Measurements from ENCODE around the gene HIPK2. TPM values are rescaled to one million over a fixed set of nuclear protein-coding genes. Genes with fewer than 3 reads are reported as not detected.

HIPK2 gene
- polyA plus RNA-seq, 1 donor (not counting 4 experiments of a cell fraction or from before 2014, with no cell fraction given): 5.8 TPM

GRCh38 chr7:139738101-139738489 lies 39.7 kb downstream of the HIPK2 start:
- dilution Hi-C loops (cut with MboI; ENCODE audit: extremely low pct_ligation_motif_present, low sequenced_read_pairs): no loop called here
- H4K20me1 ChIP-seq (ENCODE audit: control insufficient read depth, extremely low read depth, insufficient read depth, low read length): peaks cover 2% of the 10 kb centered on the region
- peaks cover 2% of the 10 kb centered on the region for H3K9me3 ChIP-seq (ENCODE audit: control insufficient read depth, low read depth, low read length)
- no peak overlapping the region for H3K4me3 ChIP-seq (ENCODE audit: control insufficient read depth in 2 of 3, extremely low read depth in 1 of 3, insufficient read depth in 2 of 3, low read depth in 1 of 3, low read length in 3 of 3)
- peaks cover 31% of the 10 kb centered on the region for H3K4me1 ChIP-seq (ENCODE audit: control insufficient read depth, extremely low read depth, insufficient read depth, low read length)
- no peak overlapping the region for H2AFZ ChIP-seq (ENCODE audit: control insufficient read depth, low read length)
- no peaks in the 10 kb centered on the region for H3K27me3 ChIP-seq (ENCODE audit: control insufficient read depth, extremely low read depth, insufficient read depth, low read length)
- peaks cover 3 to 8% of the 10 kb centered on the region in 2 experiments for H3K36me3 ChIP-seq (ENCODE audit: control insufficient read depth in 2 of 2, extremely low read depth in 1 of 2, insufficient read depth in 2 of 2, low read length in 2 of 2)
- no peak for TF ChIP-seq EZH2 (IDR thresholded peaks at IDR 0.05; ENCODE audit: low read length)
- TF ChIP-seq, protein P1, sequence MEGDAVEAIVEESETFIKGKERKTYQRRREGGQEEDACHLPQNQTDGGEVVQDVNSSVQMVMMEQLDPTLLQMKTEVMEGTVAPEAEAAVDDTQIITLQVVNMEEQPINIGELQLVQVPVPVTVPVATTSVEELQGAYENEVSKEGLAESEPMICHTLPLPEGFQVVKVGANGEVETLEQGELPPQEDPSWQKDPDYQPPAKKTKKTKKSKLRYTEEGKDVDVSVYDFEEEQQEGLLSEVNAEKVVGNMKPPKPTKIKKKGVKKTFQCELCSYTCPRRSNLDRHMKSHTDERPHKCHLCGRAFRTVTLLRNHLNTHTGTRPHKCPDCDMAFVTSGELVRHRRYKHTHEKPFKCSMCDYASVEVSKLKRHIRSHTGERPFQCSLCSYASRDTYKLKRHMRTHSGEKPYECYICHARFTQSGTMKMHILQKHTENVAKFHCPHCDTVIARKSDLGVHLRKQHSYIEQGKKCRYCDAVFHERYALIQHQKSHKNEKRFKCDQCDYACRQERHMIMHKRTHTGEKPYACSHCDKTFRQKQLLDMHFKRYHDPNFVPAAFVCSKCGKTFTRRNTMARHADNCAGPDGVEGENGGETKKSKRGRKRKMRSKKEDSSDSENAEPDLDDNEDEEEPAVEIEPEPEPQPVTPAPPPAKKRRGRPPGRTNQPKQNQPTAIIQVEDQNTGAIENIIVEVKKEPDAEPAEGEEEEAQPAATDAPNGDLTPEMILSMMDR (optimal IDR thresholded peaks at IDR 0.05 in 1 of 3, IDR thresholded peaks at IDR 0.05 in 1 of 3, conservative IDR thresholded peaks at IDR 0.05 in 1 of 3; ENCODE audit: extremely low read depth in 1 of 3, insufficient read depth in 2 of 3, low read length in 3 of 3): no peak
- no peak overlapping the region for H3K27ac ChIP-seq (ENCODE audit: control insufficient read depth, insufficient read depth, low read length)
- no peak overlapping the region for H3K4me2 ChIP-seq (ENCODE audit: control insufficient read depth, extremely low read depth, insufficient read depth, low read depth, low read length)
- H3K79me2 ChIP-seq (ENCODE audit: control insufficient read depth, insufficient read depth, low read length): peaks cover 61% of the 10 kb centered on the region
- FAIRE-seq: no peak
- no peak for DNase-seq (ENCODE audit: low read depth, low spot score)
- H3K9me1 ChIP-seq (ENCODE audit: control insufficient read depth, extremely low read depth, insufficient read depth, low read length): peaks cover 3% of the 10 kb centered on the region
- H3K9ac ChIP-seq (ENCODE audit: control insufficient read depth, extremely low read depth, insufficient read depth, low read length): no peak overlapping the region

DNA sequence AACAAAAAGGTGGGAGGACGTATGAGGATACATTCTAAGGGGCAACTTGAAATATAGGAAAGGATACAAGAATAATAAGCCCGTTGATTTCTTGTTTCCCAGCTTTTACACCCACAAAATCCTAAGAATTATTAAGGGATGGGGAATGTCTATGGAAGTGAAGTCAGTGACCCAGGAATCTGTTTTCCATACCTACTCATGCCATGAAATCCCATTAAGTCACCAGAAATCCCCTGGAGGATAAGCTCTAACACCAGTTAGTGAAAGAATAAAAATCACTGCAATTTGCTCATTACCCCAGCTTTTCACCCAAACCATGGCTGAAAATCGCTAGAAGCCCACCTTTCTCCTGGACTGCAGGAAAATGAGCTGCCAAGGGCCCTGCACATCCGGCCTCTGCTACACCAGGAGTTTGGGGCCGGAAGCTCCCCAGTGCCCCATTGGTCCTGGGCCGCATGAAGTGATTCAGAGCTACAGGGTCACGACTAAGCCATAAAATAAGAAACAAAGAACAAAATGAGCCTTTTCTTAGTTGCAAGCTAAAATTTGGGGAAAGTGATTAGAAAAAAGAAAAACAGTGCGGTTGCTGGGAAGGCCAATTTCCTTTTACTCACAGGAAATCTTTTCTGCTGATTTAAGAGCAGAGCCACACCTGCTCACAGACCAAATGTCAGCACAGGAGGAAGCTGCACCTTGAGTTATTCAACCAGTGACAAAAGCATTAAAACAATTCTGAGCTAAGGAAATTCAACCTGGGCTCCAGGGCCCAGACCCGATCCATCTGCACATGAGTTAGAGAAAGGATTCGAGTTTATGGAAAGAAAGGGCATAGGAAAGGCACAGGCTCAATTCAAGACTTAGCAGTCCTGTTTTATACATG lies 40.3 kb downstream of the HIPK2 start:
- Histone ChIP-seq H3K9me3 (ENCODE audit: control insufficient read depth, low read depth, low read length) (peaks cover 2% of the 10 kb centered on the region), H3K4me2 (ENCODE audit: control insufficient read depth, extremely low read depth, insufficient read depth, low read depth, low read length) (no peak overlapping the region), H3K4me3 (ENCODE audit: control insufficient read depth in 2 of 3, extremely low read depth in 1 of 3, insufficient read depth in 2 of 3, low read depth in 1 of 3, low read length in 3 of 3) (no peak overlapping the region), H3K27me3 (ENCODE audit: control insufficient read depth, extremely low read depth, insufficient read depth, low read length) (no peaks in the 10 kb centered on the region), H3K79me2 (ENCODE audit: control insufficient read depth, insufficient read depth, low read length) (peaks cover 58% of the 10 kb centered on the region), H3K36me3 (ENCODE audit: control insufficient read depth in 2 of 2, extremely low read depth in 1 of 2, insufficient read depth in 2 of 2, low read length in 2 of 2) (peaks cover 3 to 10% of the 10 kb centered on the region in 2 experiments), H3K4me1 (ENCODE audit: control insufficient read depth, extremely low read depth, insufficient read depth, low read length) (peaks cover 31% of the 10 kb centered on the region), H3K27ac (ENCODE audit: control insufficient read depth, insufficient read depth, low read length) (no peak overlapping the region), H3K9ac (ENCODE audit: control insufficient read depth, extremely low read depth, insufficient read depth, low read length) (no peak overlapping the region), H3K9me1 (ENCODE audit: control insufficient read depth, extremely low read depth, insufficient read depth, low read length) (peaks cover 3% of the 10 kb centered on the region), H2AFZ (ENCODE audit: control insufficient read depth, low read length) (no peak overlapping the region), H4K20me1 (ENCODE audit: control insufficient read depth, extremely low read depth, insufficient read depth, low read length) (peaks cover 2% of the 10 kb centered on the region)
- FAIRE-seq (no peak), DNase-seq (ENCODE audit: low read depth, low spot score) (no peak)
- TF ChIP-seq, protein P1 (optimal IDR thresholded peaks at IDR 0.05 in 1 of 3, IDR thresholded peaks at IDR 0.05 in 1 of 3, conservative IDR thresholded peaks at IDR 0.05 in 1 of 3; ENCODE audit: extremely low read depth in 1 of 3, insufficient read depth in 2 of 3, low read length in 3 of 3): no peak
- TF ChIP-seq EZH2 (IDR thresholded peaks at IDR 0.05; ENCODE audit: low read length): no peak
- dilution Hi-C loops (cut with MboI; ENCODE audit: extremely low pct_ligation_motif_present, low sequenced_read_pairs): no loop called here
